ENCODE data around the gene MRC2.

Gene MRC2

DNA sequence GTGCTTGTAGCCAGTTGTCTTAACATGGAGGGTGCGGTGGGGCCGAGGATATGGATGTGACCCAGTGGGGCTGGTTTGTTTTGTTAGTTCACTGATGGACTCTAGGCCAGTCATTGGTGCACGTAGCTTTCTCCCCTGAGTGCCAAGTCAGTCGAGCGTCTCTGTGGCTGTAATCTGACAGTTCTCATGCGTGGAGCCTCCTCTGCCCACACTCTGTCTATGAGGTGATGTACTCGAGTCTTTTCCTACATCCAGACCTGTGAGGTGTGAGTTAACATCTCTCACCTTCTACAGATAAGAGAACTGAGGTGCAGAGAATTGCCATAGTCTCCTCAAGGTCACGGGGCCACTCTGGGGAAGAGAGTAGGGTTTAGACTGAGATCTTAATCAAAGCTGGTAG, 90.4 kb downstream of the MRC2 start:
- no peak for DNase-seq (ENCODE audit: low spot score)
- FAIRE-seq: peak; percentile 79

DNA sequence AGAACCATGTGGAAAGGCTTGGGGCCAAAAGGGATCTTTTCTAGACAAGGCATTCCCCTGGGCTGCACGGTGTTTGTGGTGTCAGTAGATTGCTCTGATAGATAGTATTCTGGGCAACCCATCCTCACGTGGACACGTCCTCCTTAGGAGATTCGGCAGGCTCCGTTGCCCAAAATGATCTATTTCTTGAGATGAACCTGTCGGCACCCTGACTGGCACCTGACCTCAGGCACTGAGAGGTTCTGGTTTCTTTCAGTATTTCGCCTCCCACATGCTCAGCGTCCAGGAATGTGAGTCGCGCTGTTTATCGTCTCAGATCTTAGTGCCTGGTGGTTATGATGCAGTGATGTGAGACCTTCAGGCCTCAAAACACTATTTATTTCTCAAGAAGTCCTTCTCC, 91.0 kb downstream of the MRC2 start:
- FAIRE-seq (peak; percentile 84), DNase-seq (ENCODE audit: low spot score) (peak; percentile 83)

DNA sequence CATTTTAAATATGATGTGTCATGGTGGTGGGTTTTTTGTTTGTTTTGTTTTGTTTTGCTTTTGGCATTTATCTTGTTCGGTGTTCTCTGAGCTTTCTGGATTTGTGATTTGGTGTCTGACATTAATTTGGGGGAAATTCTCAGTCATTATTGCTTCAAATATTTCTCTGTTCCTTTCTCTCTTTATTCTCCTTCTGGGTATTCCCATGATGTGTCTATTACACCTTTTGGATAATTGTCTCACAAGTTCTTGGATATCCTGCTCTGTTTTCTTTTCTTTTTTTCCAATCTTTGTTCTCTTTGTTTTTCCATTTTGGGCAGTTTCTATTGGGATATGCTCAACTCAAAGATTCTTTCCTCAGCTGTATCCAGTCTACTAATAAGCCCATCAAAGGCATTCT, 92.1 kb downstream of the MRC2 start:
- DNase-seq (ENCODE audit: low spot score) (no peak), FAIRE-seq (no peak)

DNA sequence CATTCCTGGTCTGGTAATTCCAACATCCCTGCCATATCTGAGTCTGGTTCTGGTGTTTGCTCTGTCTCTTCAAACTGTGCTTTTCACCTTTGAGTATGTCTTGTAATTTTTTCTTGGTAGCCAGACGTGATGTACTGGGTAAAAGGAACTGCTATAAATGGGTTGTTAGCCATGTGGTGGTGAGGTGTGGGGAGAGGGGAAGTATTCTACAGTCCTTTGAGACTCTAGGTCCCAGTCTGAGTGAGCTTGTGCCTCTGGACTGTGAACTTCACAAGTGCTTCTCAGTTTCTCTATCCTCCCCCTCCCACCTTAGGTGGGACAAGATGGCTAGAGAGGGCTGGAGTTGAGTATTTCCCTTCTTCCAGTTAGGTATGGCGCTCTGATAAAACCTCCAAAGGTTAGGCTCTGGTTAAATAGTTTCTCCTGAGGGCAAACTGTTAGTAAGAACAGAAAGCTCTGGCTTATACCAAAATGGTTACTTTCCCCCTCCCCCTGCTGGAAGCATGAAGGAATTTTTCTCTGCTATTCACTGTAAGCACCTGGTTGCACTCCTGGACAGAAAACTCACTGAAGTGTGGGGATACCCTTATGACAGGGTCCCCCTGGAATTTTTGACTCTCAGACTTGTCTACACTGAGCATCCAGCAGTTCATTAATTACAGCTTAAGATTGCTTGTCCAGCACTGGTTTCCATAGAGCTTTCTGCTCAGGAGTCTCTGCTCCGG, 92.8 kb downstream of the MRC2 start:
- DNase-seq (ENCODE audit: low spot score) (no peak), FAIRE-seq (no peak)

DNA sequence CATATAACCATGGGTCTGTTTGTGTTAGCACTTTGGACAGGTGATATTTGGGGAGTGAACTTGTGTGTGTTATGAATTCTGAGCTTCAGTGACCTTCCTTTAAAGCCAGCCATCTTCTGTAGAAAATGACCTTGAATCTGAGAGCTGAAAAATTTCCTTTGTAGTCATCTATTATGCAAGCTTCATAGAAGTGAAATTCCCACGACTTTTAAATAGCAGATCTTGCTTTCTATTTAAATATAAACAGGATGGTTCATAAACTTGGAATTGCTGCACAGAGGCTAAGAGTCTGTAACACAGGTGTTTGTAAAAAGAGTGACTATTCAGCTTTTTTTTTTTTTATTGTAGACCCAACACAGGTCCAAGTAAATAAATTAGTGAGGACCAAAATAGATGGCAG, 95.2 kb downstream of the MRC2 start:
- no peak for FAIRE-seq
- DNase-seq (ENCODE audit: low spot score): no peak

DNA sequence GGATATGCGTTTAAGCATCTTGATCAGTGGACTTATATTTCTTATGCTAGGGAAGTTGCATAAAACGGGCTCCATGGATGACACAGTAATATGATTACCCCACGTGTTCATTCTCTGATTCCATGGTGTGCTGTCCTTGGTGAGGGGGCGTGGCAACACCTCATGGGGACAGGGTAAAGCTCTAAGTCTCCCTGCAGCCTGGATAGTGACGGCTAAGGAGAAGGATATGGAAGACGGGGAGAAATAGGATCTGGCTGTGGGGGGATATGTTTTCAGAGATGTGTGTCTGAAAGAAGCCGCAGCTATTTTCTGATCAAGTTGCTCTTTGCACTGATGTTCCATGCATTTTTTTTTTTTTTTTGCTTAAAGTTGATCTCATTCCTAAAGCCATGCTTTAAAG, 96.4 kb downstream of the MRC2 start:
- FAIRE-seq: peak; percentile 87
- DNase-seq (ENCODE audit: low spot score): no peak

DNA sequence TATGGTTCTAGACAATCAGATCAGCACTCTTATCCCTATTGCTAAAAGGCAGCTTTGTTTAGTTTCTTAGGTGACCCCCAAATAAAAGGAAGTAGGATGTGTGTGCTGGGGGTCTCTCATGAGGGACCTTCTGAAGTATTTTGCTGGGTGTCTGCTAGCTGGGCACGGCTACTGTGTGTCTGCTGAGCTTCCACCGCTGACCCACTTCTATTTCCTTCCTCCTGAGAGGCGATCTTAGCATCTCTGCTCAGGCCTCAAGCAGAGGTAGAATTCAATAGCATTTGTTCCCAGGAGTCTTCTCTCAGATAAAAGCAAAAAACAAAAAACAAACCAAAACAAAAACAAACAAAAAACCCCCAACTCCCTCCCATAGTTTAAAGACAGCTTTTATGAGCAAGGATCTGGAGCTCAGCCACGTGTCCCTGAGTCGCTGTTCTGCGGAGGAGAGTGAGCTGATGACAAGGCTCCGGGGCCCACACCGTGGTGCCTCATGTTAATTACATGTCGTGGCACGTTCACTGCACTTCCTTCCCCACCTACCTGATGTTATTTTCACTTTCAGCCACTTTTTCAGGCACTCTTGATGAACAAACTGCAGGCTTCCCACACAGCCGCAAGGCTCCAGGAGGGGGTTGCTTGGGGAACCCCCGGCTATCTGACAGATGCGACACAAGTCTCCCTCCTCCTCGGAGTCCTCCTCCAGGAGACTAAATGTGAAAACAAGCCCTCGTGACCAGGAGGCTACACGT, 97.1 kb downstream of the MRC2 start:
- no peak for FAIRE-seq
- peak; percentile 60 for DNase-seq (ENCODE audit: low spot score)

DNA sequence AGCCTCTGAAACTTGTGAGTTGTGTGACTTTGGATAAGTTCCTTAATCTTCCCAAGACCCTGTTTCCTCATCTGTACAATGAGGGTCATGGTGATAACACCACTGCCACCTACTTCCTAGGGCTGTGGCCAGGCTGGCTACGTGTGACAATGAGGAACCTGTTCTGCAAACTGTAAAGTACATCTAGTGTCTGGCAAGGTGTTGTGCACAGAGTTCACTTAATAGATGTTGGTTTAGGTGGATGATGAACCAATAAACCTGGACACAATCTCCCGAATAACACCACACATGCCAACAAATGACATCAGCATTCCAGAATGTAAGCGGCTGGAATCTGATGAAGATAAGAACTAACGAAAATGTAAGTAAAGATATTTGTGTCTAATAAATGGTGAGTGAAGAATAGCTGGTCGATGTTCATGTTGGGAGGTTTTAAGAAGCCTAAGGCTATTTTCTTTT, 98.3 kb downstream of the MRC2 start:
- DNase-seq (ENCODE audit: low spot score) (peak; percentile 75), FAIRE-seq (peak; percentile 97)

DNA sequence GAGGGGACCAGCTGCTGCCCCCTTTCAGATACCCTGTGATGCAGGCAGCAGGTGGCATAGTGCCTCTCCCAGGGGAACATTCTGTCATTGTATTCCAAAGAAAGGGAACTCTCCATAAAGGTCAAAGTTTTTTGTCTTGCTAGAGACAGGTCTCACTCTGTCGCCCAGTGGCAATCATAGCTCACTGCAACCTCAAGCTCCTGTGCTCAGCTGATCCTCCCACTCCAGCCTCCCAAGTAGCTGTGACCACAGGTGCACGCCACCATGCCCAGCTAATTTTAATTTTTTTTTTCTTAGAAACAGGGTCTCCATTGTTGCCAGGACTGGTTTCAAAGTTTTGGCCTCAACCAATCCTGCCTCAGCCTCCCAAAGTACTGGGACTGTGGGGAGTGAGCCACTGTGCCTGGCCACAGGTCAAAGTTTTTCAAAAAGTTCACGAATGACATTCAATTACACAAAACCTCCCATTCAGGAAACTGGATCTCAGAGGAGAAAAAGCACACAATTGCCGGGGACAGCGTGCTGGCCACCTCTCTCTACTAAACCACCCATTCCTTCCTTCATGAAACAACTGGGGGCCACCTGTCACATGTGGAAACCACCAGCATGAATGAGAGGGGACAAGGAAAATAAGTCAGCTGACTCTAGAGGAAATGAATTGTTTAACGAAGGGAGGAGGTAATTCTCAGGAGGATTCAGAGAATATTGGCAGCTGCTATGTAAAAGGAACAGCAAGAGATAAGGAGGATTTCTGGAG, 100.6 kb downstream of the MRC2 start:
- FAIRE-seq (no peak), DNase-seq (ENCODE audit: low spot score) (no peak)

DNA sequence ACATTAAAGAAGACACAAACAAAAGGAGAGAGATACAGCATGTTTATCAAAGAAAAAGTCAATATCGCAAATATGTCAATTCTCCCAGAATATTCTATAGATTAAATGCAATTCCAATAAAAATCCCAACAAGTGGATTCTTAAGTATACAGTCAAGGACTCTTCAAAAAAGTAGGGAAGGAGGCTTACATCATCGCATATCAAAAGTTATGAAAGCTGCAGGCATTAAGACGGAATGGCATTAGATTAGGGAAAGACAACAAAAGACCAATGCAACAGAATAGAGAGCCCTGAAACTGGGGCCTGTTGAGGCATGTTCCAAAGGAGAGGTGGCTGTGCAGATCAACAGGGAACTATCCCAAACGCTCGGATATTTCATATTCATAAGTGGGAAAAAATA, 104.7 kb downstream of the MRC2 start:
- FAIRE-seq: no peak
- DNase-seq (ENCODE audit: low spot score): no peak

DNA sequence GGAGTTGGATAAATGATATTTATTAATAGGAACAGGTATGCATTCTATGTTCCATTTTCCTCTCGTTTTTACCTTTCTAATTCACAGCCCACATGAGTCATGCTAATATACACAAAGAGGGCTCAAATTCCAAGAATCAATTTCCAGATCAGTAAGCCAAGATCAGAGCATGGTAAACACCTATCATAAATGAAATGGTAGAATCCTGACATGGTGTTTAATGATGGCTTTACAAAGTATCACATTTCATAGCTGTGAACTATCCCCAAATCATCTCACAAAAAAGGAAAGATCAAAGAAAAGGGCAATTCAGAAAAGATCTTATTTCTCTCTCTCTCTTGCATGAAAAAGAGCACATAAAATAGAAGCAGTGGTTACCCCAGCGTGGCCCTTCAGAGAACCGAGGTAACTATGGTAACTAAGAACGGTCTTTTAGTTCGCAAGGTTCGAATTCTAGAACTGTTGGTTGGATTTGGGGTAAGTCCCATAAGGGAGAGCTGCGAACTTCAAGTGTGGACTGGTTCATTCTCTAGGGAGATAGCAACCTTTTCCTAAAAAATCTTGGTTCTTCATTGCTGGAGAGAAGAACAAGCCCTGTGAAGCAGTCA, 107.7 kb downstream of the MRC2 start:
- FAIRE-seq (no peak), DNase-seq (ENCODE audit: low spot score) (no peak)

DNA sequence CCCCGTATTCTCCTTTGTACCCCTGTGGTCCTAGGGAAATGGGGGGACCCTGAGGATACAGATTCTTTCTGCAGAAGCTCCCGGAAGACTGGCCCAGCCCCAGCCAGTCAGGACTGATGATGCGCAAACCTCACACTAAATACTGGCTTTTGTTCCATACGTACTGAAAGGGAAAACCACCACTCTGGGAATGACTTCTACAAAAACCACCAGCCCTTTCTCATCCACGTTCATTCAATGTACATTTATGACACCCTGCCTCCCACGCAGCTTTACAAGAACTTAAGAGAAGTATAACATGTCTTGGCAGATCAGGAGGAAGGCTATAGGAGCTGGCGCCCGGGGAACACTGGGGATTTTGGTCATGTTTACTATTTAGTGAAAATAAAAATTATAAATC, 110.0 kb downstream of the MRC2 start:
- DNase-seq (ENCODE audit: low spot score) (no peak), FAIRE-seq (no peak)

DNA sequence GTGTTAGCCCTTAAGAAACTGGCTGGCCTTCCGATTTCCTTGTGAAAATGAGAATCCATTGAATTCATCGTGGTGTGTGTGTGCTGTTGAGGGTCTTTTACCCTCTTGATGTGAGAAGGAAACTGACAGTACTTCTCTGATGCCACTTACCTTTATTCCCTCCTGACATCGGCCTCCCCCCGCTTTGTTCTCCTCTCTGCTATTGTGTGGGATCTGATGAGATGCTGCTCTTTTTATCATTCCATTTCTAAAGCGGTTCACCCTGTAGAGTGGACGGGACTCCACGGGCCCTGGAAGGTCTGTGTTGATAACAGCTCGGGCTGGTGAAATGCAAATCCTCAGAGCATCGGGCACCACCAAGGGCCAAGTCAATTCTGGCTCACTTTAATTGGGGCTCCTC, 110.8 kb downstream of the MRC2 start:
- no peak for DNase-seq (ENCODE audit: low spot score)
- peak; percentile 65 for FAIRE-seq

DNA sequence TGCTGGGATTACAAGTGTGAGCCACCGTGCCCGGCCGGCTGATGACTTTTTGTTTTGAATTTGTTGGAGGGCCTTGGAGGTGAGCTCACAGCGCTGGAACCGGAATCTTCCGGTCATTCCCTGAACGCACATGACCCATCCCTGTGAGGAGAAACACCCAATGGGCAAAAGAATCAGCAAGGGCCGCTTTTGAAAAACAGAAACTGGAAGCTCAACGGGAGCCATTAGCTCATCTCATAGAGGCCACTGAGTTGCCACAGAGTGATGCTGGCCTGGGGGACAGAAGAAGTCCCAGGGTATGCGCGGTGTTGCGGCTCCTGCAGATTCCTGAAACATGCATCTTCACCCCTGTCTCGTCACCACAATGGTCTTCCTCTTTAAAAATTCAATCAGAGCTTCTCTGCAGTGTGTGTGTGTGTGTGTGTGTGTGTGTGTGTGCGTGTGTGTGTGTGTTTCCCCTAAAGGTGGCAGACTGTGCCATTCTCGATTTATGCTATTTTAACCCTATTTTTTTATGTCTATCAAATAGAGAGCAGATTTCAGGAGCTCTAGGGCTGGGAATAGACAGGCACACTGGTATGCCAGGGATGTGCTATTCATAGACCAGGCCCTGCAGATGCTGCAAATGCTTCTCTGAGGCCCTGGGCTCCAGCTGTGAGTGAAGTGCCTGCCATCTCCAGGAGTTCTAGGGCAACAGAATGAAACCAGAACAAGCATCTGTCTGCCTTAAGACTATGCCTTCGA, 112.3 kb downstream of the MRC2 start:
- no peak for DNase-seq (ENCODE audit: low spot score)
- peak; percentile 40 for FAIRE-seq

DNA sequence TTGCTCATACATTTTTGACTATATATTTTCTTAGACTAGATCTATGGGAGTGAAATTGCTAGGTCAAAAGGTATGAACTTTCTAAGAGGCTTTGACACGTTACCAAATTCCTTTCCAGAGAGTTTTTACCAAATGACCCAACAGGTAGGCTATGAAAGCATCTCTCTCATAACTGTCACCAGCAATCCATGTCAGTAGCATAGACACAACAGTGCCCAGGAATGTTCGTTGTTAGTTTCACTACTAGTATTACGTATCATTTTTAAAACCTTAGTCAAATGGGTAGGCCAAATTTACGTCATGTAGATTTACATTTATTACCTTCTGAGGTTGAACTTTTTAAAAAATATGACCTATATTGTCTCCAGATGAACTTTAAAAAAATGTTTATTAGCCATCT, 113.8 kb downstream of the MRC2 start:
- no peak for FAIRE-seq
- DNase-seq (ENCODE audit: low spot score): no peak
